Measurements from ENCODE around the gene C2. TPM values are rescaled to one million over a fixed set of nuclear protein-coding genes. Genes with fewer than 3 reads are reported as not detected.
"Not testable (repeated sequence)": the region's sequence is repeated elsewhere in the genome, so short reads cannot be mapped to it uniquely, and the experiment has no call there.

The C2 gene
- total RNA-seq, 1 experiment from 2014 or later, result not detected

DNA sequence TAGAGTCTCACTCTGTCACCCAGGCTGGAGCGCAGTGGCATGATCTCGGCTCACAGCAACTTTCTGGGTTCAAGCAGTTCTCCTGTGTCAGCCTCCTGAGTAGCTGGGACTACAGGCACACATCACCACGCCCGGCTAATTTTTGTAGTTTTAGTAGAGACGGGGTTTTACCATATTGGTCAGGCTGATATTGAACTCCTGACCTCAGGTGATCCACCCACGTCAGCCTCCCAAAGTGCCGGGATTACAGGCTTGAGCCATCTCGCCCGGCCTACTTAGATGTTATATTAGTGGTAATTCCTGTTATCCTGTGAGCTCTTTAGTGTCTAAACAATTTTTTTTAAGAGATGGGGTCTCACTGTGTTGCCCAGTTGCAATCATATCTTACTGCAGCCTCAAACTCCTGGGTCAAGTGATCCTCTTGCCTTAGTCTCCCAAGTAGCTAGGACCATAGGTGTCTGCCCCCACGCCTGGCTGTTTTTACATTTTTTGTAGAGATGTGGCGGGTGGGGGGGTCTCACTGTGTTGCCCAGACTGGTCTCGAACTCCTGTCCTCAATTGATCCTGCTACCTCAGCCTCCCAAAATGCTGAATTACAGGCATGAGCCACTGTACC lies 50.4 kb downstream of the C2 start:
- no peak for DNase-seq (ENCODE audit: low read depth)

- no peak for DNase-seq (ENCODE audit: low read depth)
Observed at GRCh38 chr6:31978831-31979230, 51.3 kb downstream of the C2 start.

GRCh38 chr6:31979238-31979898 lies 51.9 kb downstream of the C2 start:
- DNase-seq (ENCODE audit: low read depth), result no peak

- not testable (repeated sequence) for DNase-seq (ENCODE audit: low read depth)
Observed at GRCh38 chr6:31980195-31980876, 52.8 kb downstream of the C2 start.

GRCh38 chr6:31980998-31981397 lies 53.5 kb downstream of the C2 start:
- not testable (repeated sequence) for DNase-seq (ENCODE audit: low read depth)

DNA sequence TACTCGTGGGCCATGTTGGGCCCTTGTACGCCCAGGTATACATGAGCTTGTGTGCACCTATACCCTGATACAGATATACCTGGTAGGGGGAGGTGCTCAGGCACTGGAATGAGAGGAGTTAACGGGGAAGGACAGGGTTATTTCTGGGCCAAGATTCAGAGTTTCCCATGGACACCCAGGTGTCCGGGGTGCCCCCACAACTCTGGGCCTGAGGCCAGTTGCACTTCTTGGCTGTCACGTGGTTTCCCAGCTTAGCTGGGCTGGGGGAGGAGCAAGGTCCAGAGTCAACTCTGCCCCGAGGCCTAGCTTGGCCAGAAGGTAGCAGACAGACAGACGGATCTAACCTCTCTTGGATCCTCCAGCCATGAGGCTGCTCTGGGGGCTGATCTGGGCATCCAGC lies 54.2 kb downstream of the C2 start, which contains the start of gene C4A:
Gene C4A, plus strand, starts transcription at position 314 of the 400 bp plus-strand sequence. Its CDS starts 51 bp downstream, at position 365.
- not testable (repeated sequence) for DNase-seq (ENCODE audit: low read depth)

GRCh38 chr6:31989363-31989762 lies 61.8 kb downstream of the C2 start:
- not testable (repeated sequence) for DNase-seq (ENCODE audit: low read depth)

- not testable (repeated sequence) for DNase-seq (ENCODE audit: low read depth)
Observed at GRCh38 chr6:31994421-31994820, 66.9 kb downstream of the C2 start.

Other genes starting within 250 kb of the C2 start
- gene LY6G5C, start 246.7 kb upstream of the C2 start, total RNA-seq (2014; rRNA removed; shearing (Covaris generic)), result 2.9 and 3.2 TPM in 2 replicates
- gene ABHD16A, start 224.4 kb upstream of the C2 start, total RNA-seq (2014; rRNA removed; shearing (Covaris generic)), result 36.7 and 36.9 TPM in 2 replicates
- not detected in 2 replicates for gene LY6G6F, start 220.9 kb upstream of the C2 start, total RNA-seq (2014; rRNA removed; shearing (Covaris generic))
- not detected in 2 replicates for gene LY6G6D, start 212.4 kb upstream of the C2 start, total RNA-seq (2014; rRNA removed; shearing (Covaris generic))
- gene LY6G6C, start 206.0 kb upstream of the C2 start, total RNA-seq (2014; rRNA removed; shearing (Covaris generic)), result not detected in 2 replicates
- not detected in 2 replicates for gene MPIG6B, start 204.3 kb upstream of the C2 start, total RNA-seq (2014; rRNA removed; shearing (Covaris generic))
- gene DDAH2, start 198.4 kb upstream of the C2 start, total RNA-seq (2014; rRNA removed; shearing (Covaris generic)), result 39.4 and 53.3 TPM in 2 replicates
- gene CLIC1, start 191.2 kb upstream of the C2 start, total RNA-seq (2014; rRNA removed; shearing (Covaris generic)), result 1,387 and 1,552 TPM in 2 replicates
- 14.1 and 17.8 TPM in 2 replicates for gene MSH5, start 187.7 kb upstream of the C2 start, total RNA-seq (2014; rRNA removed; shearing (Covaris generic))
- 0.72 and 2.7 TPM in 2 replicates for gene SAPCD1, start 165.1 kb upstream of the C2 start, total RNA-seq (2014; rRNA removed; shearing (Covaris generic))
- gene VWA7, start 150.4 kb upstream of the C2 start, total RNA-seq (2014; rRNA removed; shearing (Covaris generic)), result 0.10 and 0.36 TPM in 2 replicates
- gene VARS1, start 132.0 kb upstream of the C2 start, total RNA-seq (2014; rRNA removed; shearing (Covaris generic)), result 26.4 and 33.6 TPM in 2 replicates
- gene LSM2, start 120.8 kb upstream of the C2 start, total RNA-seq (2014; rRNA removed; shearing (Covaris generic)), result 145 and 164 TPM in 2 replicates
- 0.68 and 0.84 TPM in 2 replicates for gene HSPA1L, start 112.4 kb upstream of the C2 start, total RNA-seq (2014; rRNA removed; shearing (Covaris generic))
- 141 and 155 TPM in 2 replicates for gene HSPA1A, start 112.2 kb upstream of the C2 start, total RNA-seq (2014; rRNA removed; shearing (Covaris generic))
- gene HSPA1B, start 100.0 kb upstream of the C2 start, total RNA-seq (2014; rRNA removed; shearing (Covaris generic)), result 82.1 and 101 TPM in 2 replicates
- 55.3 and 66.7 TPM in 2 replicates for gene NEU1, start 64.9 kb upstream of the C2 start, total RNA-seq (2014; rRNA removed; shearing (Covaris generic))
- 1.5 TPM in 1 of 2 replicates, not detected in the other for gene SLC44A4, start 48.7 kb upstream of the C2 start, total RNA-seq (2014; rRNA removed; shearing (Covaris generic))
- gene EHMT2, start 30.0 kb upstream of the C2 start, total RNA-seq (2014; rRNA removed; shearing (Covaris generic)), result 38.6 and 46.1 TPM in 2 replicates
- gene ZBTB12, start 25.6 kb upstream of the C2 start, total RNA-seq (2014; rRNA removed; shearing (Covaris generic)), result 1.2 and 1.4 TPM in 2 replicates
- gene CFB, start 18.4 kb downstream of the C2 start, total RNA-seq (2014; rRNA removed; shearing (Covaris generic)), result 0.72 and 1.8 TPM in 2 replicates
- gene NELFE, start 31.3 kb downstream of the C2 start, total RNA-seq (2014; rRNA removed; shearing (Covaris generic)), result 235 and 246 TPM in 2 replicates
- 30.4 and 36.5 TPM in 2 replicates for gene SKIC2, start 31.5 kb downstream of the C2 start, total RNA-seq (2014; rRNA removed; shearing (Covaris generic))
- 21.0 and 27.8 TPM in 2 replicates for gene DXO, start 44.4 kb downstream of the C2 start, total RNA-seq (2014; rRNA removed; shearing (Covaris generic))
- gene C4A, start 54.3 kb downstream of the C2 start, total RNA-seq (2014; rRNA removed; shearing (Covaris generic)), result 0.96 and 1.3 TPM in 2 replicates
- gene C4B, start 87.1 kb downstream of the C2 start, total RNA-seq (2014; rRNA removed; shearing (Covaris generic)), result 0.68 and 0.72 TPM in 2 replicates
- gene CYP21A2, start 110.7 kb downstream of the C2 start, total RNA-seq (2014; rRNA removed; shearing (Covaris generic)), result not detected in 2 replicates
- gene TNXB, start 181.6 kb downstream of the C2 start, total RNA-seq (2014; rRNA removed; shearing (Covaris generic)), result 0.12 and 0.20 TPM in 2 replicates
- gene ATF6B, start 200.5 kb downstream of the C2 start, total RNA-seq (2014; rRNA removed; shearing (Covaris generic)), result 20.5 and 23.5 TPM in 2 replicates
- gene FKBPL, start 202.6 kb downstream of the C2 start, total RNA-seq (2014; rRNA removed; shearing (Covaris generic)), result 14.5 and 15.2 TPM in 2 replicates
- gene PRRT1, start 224.2 kb downstream of the C2 start, total RNA-seq (2014; rRNA removed; shearing (Covaris generic)), result 0.49 TPM in 1 of 2 replicates, not detected in the other
- gene PPT2, start 226.4 kb downstream of the C2 start, total RNA-seq (2014; rRNA removed; shearing (Covaris generic)), result 22.9 and 25.1 TPM in 2 replicates
- gene EGFL8, start 236.9 kb downstream of the C2 start, total RNA-seq (2014; rRNA removed; shearing (Covaris generic)), result 0.59 and 2.8 TPM in 2 replicates
- gene AGPAT1, start 248.4 kb downstream of the C2 start, total RNA-seq (2014; rRNA removed; shearing (Covaris generic)), result 59.4 and 82.3 TPM in 2 replicates